ENCODE measurements around the gene EDDM3A.

DNA sequence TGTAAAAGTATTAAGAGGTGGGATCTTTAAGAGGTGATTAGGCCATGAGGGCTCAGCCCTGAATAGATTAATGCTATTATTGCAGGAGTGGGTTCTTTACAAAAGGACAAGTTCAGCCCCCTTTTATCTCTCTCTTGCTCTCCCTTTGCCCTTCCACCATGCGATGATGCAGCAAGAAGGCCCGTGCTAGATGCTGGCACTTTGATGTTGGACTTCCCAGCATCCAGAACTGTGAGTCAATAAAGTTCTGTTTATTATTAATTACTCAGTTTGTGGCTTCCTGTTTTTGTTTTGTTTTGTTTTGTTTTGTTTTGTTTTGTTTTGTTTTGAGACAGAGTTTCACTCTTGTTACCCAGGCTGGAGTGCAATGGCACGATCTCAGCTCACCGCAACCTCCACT is 46.9 kb downstream of the EDDM3A start:
- TF ChIP-seq, protein P1, sequence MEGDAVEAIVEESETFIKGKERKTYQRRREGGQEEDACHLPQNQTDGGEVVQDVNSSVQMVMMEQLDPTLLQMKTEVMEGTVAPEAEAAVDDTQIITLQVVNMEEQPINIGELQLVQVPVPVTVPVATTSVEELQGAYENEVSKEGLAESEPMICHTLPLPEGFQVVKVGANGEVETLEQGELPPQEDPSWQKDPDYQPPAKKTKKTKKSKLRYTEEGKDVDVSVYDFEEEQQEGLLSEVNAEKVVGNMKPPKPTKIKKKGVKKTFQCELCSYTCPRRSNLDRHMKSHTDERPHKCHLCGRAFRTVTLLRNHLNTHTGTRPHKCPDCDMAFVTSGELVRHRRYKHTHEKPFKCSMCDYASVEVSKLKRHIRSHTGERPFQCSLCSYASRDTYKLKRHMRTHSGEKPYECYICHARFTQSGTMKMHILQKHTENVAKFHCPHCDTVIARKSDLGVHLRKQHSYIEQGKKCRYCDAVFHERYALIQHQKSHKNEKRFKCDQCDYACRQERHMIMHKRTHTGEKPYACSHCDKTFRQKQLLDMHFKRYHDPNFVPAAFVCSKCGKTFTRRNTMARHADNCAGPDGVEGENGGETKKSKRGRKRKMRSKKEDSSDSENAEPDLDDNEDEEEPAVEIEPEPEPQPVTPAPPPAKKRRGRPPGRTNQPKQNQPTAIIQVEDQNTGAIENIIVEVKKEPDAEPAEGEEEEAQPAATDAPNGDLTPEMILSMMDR (conservative IDR thresholded peaks at IDR 0.05 in 1 of 2, IDR thresholded peaks at IDR 0.05 in 1 of 2; ENCODE audit: extremely low read depth in 1 of 2, insufficient read depth in 1 of 2, low read depth in 1 of 2, low read length in 2 of 2): no peak
- no peak for TF ChIP-seq EZH2 (IDR thresholded peaks at IDR 0.05; ENCODE audit: borderline replicate concordance, low read length)
